Mammary epithelial cell (primary cell): Measurements from ENCODE around the gene LSM12.

Experiments used
- EZH2 ChIP-seq: IDR thresholded peaks from 2 replicates; pipeline ENCODE4 v1.6.1; 2012; ENCODE audit warnings: low read length, inconsistent platforms, borderline replicate concordance
- TF ChIP-seq, protein P1 (sequence below), 2 donors: IDR thresholded peaks in 1 of 2; conservative IDR thresholded peaks in 1 of 2; 2 replicates each; pipeline ENCODE4 v1.5.1; 2011 to 2012; ENCODE audit warnings: inconsistent platforms in 2 of 2, low read length in 2 of 2, mild to moderate bottlenecking in 2 of 2, control low read depth in 1 of 2, low read depth in 1 of 2; ENCODE audit not compliant: insufficient read depth in 1 of 2; ENCODE audit errors: extremely low read depth in 1 of 2

DNA sequence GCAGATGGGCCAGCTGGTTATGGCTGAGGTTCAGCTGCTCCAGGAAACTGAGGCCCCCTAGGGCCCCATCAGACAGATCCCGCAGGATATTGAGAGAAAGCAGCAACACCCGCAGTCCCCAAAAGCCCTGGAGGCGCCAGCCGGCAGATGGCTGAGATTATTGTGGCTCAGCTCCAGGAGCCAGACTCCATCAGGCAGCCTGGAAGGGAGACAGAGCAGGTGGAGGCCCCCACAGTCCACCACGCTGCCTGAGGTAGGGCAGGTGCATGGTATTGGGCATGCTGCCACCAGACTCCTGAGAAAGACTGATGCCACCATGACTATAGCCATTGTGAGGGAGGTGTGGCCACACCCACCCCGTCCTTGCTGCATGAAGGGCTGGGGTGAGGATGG lies 42.2 kb downstream of the LSM12 start:
- TF ChIP-seq, protein P1, sequence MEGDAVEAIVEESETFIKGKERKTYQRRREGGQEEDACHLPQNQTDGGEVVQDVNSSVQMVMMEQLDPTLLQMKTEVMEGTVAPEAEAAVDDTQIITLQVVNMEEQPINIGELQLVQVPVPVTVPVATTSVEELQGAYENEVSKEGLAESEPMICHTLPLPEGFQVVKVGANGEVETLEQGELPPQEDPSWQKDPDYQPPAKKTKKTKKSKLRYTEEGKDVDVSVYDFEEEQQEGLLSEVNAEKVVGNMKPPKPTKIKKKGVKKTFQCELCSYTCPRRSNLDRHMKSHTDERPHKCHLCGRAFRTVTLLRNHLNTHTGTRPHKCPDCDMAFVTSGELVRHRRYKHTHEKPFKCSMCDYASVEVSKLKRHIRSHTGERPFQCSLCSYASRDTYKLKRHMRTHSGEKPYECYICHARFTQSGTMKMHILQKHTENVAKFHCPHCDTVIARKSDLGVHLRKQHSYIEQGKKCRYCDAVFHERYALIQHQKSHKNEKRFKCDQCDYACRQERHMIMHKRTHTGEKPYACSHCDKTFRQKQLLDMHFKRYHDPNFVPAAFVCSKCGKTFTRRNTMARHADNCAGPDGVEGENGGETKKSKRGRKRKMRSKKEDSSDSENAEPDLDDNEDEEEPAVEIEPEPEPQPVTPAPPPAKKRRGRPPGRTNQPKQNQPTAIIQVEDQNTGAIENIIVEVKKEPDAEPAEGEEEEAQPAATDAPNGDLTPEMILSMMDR (conservative IDR thresholded peaks at IDR 0.05 in 1 of 2, IDR thresholded peaks at IDR 0.05 in 1 of 2; ENCODE audit: extremely low read depth in 1 of 2, insufficient read depth in 1 of 2, low read depth in 1 of 2, low read length in 2 of 2), result no peak
- TF ChIP-seq EZH2, result no peak
